Measurements from ENCODE around the gene SLIT3.

SLIT3 gene

DNA sequence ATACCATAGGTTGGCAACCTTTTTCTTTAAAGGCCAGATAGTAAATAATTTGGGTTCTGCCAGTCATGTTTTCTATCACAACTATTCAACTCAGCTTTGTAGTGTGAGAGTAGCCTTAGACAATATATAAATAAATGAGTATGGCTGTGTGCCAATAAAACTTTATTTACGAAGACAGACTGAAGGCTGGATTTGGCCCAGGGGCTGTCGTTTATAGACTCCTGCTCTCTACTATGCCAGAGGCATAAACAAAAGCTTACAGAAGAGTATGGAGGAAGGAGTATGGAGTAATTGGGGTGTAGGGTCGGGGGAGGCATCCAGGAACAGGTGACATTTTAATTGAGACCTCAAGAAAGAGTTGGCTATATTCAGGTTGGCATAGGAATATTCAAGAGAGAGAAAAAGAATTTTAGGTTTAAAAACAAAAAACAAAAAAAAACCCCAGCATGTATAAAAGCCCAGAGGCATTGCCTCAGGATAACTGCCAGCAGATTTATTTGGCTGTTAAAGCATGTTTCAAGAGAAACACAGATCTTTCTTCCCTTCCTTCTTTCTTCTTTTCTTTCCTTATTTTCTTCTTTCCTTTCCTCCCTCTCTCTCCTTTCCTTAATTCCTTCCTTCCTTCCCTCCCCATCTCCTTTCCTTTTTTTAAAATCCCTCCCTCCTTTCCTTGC, 39.9 kb downstream of the SLIT3 start:
- DNase-seq: no peak

DNA sequence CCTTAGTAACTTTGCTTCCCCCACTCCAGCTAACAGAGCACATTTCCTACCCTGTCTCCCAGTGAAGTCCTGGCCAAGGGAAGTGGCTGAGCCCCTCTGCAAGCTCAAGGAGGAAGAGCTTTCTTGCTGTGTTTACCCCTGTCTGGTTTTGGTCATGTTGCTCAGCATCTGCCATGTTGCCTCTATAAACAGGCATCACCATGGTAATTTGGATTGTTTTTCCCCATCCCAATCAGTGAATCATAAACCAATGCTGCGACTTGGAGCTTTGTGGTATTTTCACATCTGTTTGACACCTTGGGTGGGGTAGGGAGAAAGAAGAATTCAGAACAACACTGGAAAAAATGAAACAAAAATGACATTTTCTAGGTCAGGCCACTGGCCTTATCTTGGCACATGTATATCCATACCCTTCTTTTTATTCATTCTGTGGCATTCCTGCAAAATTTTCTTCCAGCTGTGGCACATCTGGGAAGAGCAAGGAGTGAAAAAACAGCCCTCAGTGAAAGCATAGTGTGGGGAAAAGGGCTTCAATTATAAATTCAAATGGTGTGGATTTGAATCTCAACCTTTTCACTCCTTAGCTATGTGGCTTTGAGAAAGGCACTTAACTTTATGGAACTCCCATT, 42.5 kb downstream of the SLIT3 start:
- DNase-seq: no peak

DNA sequence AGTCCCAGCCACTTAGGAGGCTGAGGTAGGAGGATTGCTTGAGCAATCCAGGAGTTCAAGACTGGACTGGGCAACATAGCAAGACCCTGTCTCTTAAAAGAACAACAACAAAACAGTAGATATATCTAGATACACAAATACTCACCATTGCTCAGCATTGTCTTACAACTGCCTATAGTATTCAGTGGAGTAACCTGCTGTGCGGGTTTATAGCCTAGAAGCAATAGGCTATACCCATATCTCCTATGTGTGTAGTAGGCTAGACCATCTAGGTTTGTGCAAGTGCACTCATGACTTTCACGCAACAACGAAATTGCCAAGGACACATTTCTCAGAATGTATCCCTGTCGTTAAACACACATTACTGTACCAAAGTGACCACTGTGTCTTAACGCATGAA, 44.7 kb downstream of the SLIT3 start:
- no peak for DNase-seq

DNA sequence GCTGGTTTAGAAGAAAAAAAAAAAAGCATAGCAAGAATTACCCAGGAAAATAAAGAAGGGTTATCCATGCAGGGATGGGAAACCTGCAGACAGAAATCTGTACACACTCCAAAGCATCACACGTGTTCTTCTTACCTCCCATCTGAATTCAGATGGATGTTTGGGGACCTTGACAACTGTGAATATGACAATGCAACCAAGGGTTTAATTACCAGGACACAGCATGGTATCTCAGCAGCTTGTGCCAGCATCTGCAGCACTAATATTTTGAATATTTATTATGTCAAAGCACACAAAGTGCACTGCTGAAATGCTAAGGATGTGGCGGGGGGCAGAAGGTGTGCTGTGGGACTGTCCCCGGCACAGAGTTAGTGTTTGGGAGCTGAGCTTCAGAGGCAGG, 47.9 kb downstream of the SLIT3 start:
- no peak for DNase-seq

DNA sequence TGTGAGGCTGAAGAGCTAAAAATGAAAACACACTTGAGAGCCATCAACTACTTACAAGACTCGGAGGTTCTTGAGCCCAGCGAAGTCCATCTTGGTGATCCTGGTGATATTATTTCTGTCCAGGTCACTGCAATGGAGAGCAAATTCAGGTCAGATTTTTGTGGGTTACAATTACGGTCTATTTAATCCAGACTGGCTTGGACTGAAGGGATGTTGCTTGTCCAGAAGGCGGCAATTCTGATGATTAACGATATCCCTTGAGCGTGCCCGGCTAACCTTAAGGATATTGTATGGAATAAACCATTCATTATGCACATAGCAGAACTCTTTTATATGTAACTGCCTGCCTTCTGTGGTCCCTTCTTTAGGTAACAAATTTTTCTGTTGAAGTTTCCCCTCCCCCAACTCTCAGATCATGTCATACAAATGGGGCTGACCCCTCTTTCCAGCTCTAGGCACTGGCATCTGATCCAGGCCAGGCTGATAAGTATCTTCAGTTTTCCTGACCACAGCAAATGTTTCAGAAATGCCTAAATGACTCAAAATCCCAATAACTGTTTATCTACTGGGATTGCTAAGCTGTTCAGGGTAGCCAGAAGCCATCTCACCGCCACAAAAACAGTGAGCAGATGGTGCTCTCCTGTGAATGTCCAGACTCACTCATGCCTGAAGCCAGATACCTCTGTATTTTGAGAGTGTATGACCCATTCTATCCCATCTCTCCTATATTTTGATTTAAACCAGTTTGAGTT, 49.4 kb downstream of the SLIT3 start:
- DNase-seq: no peak

DNA sequence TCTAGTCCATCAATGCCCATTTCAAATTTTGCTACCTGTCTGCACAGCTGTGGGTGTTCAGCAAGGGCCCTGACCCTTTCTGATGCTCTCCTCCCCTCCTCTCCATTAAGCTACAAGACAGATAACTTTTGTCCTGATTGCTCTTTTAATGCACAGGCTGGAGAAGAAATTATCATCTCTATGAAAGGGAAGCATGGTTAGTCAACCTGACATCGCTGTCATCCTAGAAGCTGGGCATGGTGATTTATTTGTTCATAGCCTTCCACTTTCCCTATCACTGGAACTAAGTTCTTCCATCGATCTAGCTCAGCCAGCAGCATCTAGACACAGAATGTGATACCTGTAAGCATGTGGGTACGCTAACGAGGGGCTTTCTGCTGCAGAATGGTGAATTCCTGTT, 50.1 kb downstream of the SLIT3 start:
- no peak for DNase-seq

DNA sequence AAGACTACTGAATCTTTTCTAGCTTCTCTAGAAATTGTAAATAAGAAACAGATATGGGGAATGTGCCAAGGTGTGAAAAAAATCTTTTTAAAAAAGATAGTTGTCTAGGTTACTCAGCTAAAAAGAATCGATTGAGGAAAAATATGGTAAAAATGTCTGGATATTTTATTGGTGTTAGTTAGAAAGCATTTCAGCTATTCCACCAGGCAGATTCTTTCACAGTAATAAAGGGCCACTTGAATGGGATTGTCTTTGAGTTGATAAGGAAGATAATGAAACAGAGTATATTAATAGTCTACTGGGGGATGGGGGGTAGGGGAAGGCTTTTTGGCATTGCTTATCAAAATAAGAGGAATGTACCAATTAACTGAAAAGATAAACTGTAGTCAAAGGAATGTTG, 51.9 kb downstream of the SLIT3 start:
- no peak for DNase-seq

DNA sequence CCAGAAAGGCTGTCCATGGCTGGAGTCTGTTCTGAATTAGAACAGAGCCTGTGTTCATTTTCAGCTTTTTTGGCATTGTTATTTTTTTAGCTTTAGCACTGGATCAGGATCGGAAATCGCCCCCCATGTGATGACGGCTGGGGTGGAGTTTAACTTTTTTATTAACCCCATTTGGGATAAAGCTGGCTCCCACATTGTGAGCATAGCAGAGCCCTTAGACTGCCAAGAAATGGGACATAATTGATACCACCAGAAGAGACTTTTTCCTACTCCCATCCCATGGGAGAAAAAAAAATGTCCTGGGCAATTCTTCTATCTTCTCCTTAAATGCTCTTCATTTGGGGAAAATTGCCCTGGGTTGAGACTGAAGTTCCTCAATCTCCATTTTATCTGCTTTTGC, 52.4 kb downstream of the SLIT3 start:
- DNase-seq: no peak

DNA sequence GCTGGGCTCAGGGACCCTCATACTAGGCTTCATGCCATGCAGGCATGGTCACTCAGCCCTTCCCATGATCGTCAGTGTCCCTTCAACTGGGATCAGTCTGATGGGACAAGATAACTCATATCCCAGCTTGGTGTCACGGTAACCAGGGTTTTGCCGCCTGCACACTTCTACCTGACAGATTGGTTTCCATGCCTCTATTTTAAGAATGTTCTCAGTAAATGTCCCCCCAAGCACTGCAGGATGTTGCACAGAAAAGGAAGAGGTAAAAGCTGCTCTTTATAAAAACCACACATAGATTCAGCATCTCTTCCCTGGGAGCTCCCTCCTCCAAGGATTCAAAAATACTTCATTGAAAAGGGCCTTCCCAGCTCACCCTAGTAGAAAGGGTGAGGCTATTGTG, 56.1 kb downstream of the SLIT3 start:
- no peak for DNase-seq

DNA sequence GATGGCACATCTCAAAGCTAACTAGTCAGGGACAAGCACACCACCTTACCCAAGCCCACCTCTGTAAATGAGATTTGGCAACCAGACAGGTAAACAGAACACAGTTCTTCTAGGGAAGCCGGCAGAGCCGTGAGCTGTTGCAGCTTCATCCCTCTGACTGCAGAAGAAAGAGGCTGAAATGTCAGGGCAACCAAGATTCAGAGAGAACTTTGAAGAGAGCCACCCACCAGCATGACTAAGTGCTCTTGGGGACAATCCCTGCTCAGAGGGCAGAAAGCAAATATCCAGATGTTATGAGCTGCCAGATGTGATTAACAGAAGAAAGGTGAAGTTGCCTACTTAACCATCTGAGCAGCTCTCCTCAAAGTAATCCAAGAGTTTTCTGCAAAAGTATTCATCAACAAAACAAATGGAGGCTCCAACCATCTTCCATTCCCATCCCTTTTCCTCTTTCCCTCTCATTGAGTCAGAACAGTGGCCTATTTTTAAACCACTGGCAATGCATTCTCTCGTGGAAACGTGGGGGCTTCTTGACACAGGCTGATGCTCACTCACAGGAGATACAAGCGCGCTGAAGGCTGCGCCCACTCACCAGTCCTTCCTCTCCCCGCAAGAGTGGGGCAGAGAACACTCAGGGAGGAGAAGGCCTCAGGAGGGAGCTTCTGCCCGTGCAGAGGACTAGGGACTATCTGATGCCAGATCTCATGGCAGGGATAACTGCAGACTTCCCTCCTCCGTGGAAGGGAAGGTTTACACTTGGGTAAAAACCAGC, 57.1 kb downstream of the SLIT3 start:
- no peak for DNase-seq

DNA sequence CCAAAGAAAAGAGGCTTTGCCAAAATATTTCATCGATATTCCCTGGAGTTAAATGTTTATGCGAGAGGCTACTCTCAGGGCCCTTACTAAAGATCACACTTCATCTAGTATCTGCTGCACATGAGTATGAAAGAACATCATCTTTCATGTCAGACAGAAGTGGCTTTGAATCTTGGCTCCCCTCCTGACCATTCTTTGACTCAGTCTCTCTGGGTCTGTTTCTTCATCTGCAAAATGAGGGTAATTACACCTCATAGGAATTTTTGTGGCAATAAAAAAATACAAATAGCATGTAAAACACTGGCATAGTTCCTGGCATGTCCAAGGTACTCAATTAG, 58.1 kb downstream of the SLIT3 start:
- no peak for DNase-seq

DNA sequence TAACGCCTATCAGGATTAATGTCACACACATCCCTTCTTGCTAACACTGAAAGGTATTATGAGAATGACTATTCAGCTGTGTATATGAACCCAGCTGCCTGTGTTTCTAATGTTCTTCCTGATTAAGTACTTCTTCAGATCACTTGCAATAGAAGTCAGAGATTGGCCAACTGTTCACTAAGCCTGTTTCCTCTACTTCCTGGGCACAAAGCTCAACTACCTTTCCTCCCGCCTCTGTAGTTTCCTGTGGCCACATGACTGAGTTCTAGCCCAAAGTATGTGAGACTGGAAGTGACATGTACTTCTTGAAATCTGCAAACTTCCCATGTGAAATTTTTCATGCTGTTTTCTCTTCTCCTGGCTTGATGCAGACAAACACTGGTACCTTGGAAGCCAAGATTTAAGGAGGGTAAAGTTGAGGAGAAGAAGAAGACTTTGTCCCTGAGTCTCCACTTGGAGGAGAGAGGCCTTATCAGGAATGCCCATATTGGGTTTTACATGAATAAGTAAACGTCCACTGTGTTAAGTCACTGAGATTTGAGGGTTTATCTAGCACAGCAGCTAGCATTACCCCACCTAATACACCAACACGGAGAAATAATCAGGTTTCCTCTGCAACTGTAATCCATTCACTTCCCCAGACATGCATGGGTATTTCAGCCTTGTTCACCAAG, 58.6 kb downstream of the SLIT3 start:
- DNase-seq: no peak

DNA sequence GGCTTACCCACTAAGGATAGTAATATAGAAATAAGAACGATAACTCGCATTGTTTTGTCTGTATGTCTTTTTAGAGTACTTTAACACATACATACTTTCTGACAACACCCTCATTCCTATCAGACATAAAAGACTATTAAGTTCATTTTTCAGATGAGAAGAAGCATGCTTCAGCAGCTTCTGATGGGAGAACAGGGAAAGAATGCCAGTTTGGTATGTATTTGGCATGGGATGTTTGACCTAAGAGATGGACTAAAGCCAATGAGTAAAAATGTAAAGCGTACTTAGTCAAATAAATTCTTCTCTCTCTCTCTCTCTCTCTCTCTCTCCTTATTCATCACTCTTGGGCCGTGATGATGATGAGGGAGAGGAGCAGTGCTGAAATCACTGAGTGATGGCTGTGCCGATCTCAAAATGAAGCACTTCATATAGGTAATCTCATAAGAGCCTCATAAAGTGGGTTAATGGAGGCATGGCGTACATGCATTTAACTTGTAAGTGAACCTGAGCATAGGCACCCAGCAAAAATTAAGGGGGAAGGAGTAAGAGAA, 71.5 kb downstream of the SLIT3 start:
- DNase-seq: no peak

DNA sequence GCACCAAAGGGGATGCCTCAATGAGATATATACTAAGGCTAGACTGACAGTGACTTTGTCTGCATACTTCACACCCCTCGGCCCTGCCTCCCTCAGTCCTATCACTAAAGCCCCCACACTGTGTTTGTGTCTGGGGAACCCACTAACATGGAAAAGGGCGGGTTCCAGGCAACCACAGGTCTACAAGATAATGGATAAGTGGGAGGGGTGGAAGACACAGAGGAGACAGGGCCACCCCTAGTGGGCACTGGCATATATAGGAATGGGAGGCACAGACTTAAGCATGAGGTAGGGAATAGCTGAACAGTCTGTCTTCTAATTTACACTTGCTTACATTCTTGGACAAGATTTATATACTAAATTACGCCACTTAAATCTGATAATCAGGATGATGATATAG, 74.0 kb downstream of the SLIT3 start:
- DNase-seq: no peak

DNA sequence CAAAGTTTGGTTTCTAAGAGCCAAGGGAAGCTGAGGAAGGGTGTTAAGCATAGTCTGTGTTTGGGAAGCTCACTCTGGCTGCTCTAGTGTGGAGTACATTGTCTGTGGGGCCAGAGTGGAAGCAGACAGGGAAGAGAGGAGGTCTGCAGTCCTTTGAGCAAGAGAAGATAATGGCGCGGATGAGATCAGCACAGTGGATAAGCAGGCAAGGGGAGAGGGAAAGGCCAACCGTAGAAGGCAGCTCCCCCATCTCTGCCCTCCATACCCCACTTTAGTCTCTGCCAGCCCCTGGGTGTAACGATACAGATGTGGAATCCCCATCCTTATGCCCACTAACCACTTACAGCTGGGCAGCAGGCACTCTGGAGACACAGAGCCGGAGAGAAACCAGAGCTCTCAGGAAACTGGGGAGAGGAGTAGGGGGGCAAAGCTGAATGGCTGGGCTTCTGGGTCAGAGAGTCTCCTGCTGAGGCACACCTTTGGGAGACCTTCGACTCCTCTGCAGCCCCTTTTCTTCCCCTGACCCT, 75.0 kb downstream of the SLIT3 start:
- no peak for DNase-seq

DNA sequence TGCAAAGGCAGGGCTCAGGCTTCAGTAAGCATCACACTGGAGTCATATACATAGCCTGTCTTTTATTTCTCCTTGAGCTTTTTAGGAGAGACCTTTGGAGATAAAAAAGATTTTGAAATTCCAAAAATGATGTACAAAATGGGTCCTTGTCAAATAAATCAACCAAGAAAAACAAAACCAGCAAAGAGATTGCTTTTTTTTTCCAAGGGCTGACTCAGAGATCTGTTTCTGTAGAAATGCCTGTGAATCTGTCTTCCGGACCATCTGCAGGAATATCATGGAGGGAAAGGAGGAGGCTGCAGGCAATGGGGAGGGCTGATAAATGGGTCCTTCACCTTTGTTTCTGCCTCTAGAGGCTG, 77.4 kb downstream of the SLIT3 start:
- no peak for DNase-seq

DNA sequence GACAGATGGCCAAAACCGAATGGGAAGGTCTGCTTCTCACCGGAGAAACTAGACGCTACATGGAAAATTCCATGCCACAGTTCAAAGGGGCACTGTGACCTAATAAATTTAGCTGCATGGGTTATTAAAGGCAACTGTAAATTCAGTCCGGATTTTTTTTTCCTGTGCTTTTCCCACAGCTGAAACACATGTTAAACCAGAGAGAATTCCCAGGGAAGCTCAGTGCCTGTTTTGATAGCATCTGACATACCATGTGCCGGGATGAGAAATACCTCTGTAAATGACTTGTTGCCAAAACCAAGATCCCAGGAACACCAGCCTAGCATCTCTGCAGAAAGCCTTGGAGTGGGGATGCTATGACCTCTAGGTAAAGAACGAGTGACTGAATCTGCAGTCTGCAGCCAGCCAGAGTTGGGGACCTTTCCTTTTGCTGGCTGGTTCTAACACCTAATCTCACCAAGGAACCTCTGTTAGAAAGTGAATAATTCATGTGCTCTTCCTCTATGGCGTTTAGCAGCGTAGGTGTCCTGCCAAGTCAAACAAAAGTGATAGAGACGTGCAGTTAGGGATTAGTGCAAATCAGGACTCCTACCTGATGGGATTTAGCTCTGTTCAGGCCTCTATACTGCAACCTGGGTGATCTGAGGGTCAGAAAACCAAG, 77.9 kb downstream of the SLIT3 start:
- no peak for DNase-seq

DNA sequence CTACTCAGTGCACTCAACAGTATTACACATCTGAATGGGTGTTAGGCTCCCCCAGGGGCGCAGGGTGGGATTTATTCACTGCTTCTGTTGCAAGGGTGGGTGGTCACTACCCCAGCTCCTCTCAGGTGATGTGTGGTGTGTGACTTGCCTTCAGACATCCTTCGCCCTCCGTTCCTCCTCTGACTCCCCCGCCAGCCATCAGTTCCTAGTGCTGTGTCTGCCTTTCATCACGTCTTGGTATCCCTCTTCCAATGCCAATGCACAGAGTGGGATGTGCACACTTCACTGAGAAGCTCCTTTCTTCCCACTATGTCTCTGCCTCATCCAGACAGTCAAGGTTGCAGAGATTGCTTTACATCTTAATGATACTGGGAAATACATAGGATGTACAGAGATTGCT, 79.4 kb downstream of the SLIT3 start:
- no peak for DNase-seq

DNA sequence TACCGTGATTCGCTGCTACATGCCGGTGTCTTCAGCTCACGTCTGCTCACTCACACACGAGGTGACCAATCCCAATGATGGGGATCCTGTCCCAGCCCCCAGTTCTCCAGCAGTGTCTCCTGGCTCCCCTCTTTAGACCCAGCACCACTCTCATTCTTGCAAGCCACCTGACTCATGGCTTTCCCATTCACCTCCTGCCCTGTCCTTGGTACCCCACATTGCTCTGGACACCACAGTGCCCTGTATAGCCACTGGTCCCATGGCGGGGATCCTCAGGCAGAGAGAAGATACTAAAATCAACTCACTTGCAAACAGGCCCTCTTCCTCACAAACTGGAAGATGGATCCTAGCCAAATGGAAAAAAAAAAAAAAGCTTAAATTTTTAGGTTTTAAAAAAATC, 81.0 kb downstream of the SLIT3 start:
- no peak for DNase-seq

DNA sequence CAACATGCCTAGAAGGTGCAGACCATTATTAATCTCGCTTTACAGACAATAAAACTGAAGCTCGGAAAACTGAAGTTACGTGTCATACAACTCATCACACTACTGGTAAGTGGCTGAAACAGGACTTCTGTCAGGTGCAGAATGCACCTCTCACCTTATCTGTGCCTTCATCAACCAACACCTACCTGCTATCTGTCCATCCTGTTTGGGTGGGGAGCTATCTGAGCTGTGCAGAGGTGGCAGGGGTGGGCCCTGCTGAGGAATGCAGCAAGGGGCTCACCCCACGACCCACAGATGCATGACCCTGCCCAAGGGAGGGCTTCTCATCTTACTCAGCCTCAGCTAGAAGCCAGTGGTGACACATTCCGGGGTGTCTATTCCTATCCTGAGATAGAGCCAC, 81.6 kb downstream of the SLIT3 start:
- DNase-seq: no peak

DNA sequence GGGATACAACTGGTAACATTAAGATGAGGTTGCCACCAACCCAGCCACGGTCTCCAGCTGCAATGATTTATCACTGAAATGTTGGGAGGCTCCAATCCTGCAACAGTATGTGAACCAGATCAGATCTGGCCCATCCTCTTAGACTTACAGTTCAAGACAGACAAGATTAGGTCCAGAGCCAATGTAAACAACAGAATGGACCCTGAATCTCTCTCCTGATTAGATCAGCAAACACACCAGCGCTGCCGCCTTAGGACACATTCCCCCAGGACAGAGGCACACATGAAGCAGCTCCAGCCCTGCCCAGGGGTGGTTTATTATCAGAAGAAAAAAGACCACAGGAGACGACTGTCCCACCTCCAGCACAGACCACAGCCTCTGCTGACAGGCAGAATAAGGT, 82.1 kb downstream of the SLIT3 start:
- no peak for DNase-seq

DNA sequence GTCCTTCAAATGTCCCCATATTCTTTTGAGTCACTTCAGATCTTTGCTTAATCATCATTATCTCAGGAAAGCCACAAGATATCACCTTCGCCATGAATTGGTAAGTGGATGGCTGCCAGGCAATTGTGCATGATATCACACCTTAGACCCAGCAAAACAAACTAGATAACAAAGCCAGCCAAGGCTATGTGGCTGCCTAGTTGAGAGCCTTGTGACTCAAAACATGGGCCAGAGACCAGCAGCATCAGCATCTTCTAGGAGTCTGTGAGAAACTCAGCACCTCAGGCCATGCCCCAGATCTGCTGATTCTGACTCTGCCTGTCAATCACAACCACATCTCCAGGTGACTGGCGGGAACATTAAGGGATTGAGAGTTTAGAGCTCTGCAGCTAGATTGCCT, 82.8 kb downstream of the SLIT3 start:
- DNase-seq: no peak

Data from stimulated activated CD4-positive, alpha-beta T cell treated with anti-CD3 and anti-CD28 coated beads, Interleukin-4, amount 100 ng/mL, for 1 hour (primary cell).